LNCaP clone FGC (cell line): ENCODE results near the gene GMIP.

Experiments
- DNase-seq: peaks from one replicate; pipeline ENCODE4 v3.0.0-alpha.2; 2011; ENCODE audit warnings: low read depth
- H3K4me3 ChIP-seq: 2 replicates; pipeline ENCODE4 v1.5.1; 2011; ENCODE audit warnings: mild to moderate bottlenecking, low read depth, low read length, control low read depth
- TF ChIP-seq, protein P1 (sequence below): IDR thresholded peaks from 2 replicates; pipeline ENCODE4 v1.5.1; 2012; ENCODE audit warnings: mild to moderate bottlenecking; ENCODE audit not compliant: control insufficient read depth, insufficient read depth; ENCODE audit errors: extremely low read depth

The GMIP gene

DNA sequence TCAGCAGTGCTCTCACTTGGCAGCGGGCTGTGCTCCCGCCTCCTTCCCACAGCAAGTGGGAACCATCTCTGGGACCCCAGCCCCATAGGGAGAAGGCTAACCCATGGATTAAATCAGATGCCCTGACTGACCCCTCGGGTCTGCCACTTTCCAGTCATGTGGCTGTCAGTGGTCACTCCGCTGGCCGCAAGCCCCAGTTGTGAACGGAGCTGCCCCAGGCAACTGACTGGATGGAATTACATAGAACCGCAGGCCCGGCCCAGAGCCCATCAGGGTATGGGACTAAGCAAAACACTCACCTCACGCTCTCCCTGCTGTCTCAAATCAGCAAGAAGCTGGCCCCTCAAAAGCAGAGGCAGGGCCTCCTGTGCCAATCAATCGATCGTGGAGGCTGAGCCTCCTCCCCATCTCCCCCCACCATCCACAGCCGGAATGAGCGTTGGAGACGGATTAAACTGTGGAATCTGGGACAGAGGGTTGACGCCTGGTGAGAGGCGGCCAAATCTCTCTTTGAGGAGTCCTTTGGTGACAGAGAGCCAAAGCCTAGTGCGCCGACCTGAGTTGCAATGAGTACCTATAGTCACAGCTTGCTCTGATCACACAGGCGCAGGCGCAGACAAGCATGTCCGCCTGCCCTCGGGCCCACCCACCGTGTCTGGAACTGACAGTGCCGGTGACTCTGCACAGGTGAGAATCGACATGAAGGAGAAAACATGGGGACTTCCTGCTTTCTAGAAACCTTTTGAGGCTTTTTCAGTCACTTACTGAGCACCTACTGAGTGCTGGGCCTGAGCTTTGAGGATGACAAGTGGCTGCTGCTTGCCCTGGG lies 63.7 kb downstream of the GMIP start:
- TF ChIP-seq, protein P1, sequence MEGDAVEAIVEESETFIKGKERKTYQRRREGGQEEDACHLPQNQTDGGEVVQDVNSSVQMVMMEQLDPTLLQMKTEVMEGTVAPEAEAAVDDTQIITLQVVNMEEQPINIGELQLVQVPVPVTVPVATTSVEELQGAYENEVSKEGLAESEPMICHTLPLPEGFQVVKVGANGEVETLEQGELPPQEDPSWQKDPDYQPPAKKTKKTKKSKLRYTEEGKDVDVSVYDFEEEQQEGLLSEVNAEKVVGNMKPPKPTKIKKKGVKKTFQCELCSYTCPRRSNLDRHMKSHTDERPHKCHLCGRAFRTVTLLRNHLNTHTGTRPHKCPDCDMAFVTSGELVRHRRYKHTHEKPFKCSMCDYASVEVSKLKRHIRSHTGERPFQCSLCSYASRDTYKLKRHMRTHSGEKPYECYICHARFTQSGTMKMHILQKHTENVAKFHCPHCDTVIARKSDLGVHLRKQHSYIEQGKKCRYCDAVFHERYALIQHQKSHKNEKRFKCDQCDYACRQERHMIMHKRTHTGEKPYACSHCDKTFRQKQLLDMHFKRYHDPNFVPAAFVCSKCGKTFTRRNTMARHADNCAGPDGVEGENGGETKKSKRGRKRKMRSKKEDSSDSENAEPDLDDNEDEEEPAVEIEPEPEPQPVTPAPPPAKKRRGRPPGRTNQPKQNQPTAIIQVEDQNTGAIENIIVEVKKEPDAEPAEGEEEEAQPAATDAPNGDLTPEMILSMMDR, result no peak
- DNase-seq, result no peak
- H3K4me3 ChIP-seq, result no peak overlapping the region
